PC-9 (cell line): ENCODE results near the gene CALN1. TPM values are rescaled to one million over a fixed set of nuclear protein-coding genes. Genes with fewer than 3 reads are reported as not detected.
"Not testable (repeated sequence)": the region's sequence is repeated elsewhere in the genome, so short reads cannot be mapped to it uniquely, and the experiment has no call there.

ENCODE experiments used
- BruUV-seq: library from RNA; stranded (reverse); fragments of 400-500 nt; replicated peaks from 2 replicates; lab custom pipeline; 2021; lab: Mats Ljungman, UMichigan
- CTCF ChIA-PET: fragments of 300-600 bp; sonication (Branson Sonifier 250); formaldehyde crosslinking; loops from one replicate; lab custom pipeline; 2022; ENCODE audit warnings: antibody characterized with exemption; lab: Charles Lee
- POLR2A ChIA-PET: fragments of 300-600 bp; sonication (Branson Sonifier 250); formaldehyde crosslinking; loops from one replicate; lab custom pipeline; 2022; ENCODE audit warnings: antibody characterized with exemption; ENCODE audit not compliant: unreplicated experiment; lab: Charles Lee
- DNase-seq, 2 experiments: peaks; one replicate each; pipeline versions ENCODE4 v3.0.0 to v3.0.0-alpha.2; 2015 to 2022; ENCODE audit warnings: mixed read lengths in 1 of 2
- H2AFZ ChIP-seq: fragments of 200-600 bp; sonication (generic); 2 replicates; pipeline ENCODE4 v1.8.1; 2017; ENCODE audit warnings: antibody characterized with exemption
- H3F3A ChIP-seq: fragments of 200-600 bp; sonication (generic); 2 replicates; pipeline ENCODE4 v1.8.1; 2017; ENCODE audit warnings: antibody characterized with exemption, mild to moderate bottlenecking, low read depth; ENCODE audit not compliant: insufficient read depth
- H3K27ac ChIP-seq: fragments of 200-600 bp; sonication (generic); 2 replicates; pipeline ENCODE4 v1.6.1; 2016; ENCODE audit warnings: mixed run types
- H3K27me3 ChIP-seq: fragments of 200-600 bp; sonication (generic); 2 replicates; pipeline ENCODE4 v1.6.1; 2016; ENCODE audit warnings: low read depth, mixed run types; ENCODE audit not compliant: insufficient read depth
- H3K36me3 ChIP-seq: fragments of 200-600 bp; sonication (generic); 2 replicates; pipeline ENCODE4 v1.6.1; 2016; ENCODE audit warnings: low read depth, mixed run types
- H3K4me1 ChIP-seq: fragments of 200-600 bp; sonication (generic); replicated peaks from 2 replicates; pipeline ENCODE4 v1.6.1; 2016; ENCODE audit warnings: mixed run types; ENCODE audit not compliant: insufficient read depth
- H3K4me2 ChIP-seq: fragments of 200-600 bp; sonication (generic); 2 replicates; pipeline ENCODE4 v1.6.1; 2017; ENCODE audit warnings: mixed run types
- H3K4me3 ChIP-seq: fragments of 200-600 bp; sonication (generic); 2 replicates; pipeline ENCODE4 v1.6.1; 2016; ENCODE audit warnings: mixed run types
- H3K79me2 ChIP-seq: fragments of 200-600 bp; sonication (generic); 2 replicates; pipeline ENCODE4 v1.6.1; 2017; ENCODE audit warnings: low read depth, mixed run types
- H3K9me2 ChIP-seq: fragments of 200-600 bp; sonication (generic); 2 replicates; pipeline ENCODE4 v1.8.1; 2017; ENCODE audit warnings: mild to moderate bottlenecking; ENCODE audit not compliant: insufficient read depth
- H3K9me3 ChIP-seq: fragments of 200-600 bp; sonication (generic); 2 replicates; pipeline ENCODE4 v1.8.1; 2016; ENCODE audit warnings: low read depth; ENCODE audit not compliant: insufficient read depth
- H4K20me1 ChIP-seq: fragments of 200-600 bp; sonication (generic); 2 replicates; pipeline ENCODE4 v1.8.1; 2017; ENCODE audit not compliant: insufficient read depth
- CTCF ChIP-seq: fragments of 200-600 bp; sonication (generic); conservative IDR thresholded peaks from 2 replicates; pipeline ENCODE4 v1.6.1; 2017; ENCODE audit warnings: mixed run types, antibody characterized with exemption, mild to moderate bottlenecking, moderate library complexity
- EZH2 ChIP-seq: fragments of 200-600 bp; sonication (generic); IDR thresholded peaks from 2 replicates; pipeline ENCODE4 v1.8.0; 2017; ENCODE audit warnings: antibody characterized with exemption, low read depth
- intact Hi-C: fragments of 100-400 bp; cut with micrococcal nuclease; formaldehyde crosslinking; loops from one replicate; pipeline ENCODE4 v1.10.0; 2022; ENCODE audit not compliant: unreplicated experiment
- total RNA-seq: library from RNA; stranded (reverse); gene quantifications from 2 replicates; pipeline ENCODE4 v1.2.3, GENCODE V29; 2021

The CALN1 gene
- total RNA-seq, 1 experiment from 2014 or later, result not detected

- no peak overlapping the region for H3K27ac ChIP-seq
- H4K20me1 ChIP-seq, result no peaks in the 10 kb centered on the region
- no peak overlapping the region for H3K4me3 ChIP-seq
- no peaks in the 10 kb centered on the region for H3F3A ChIP-seq
- H3K9me3 ChIP-seq, result no peaks in the 10 kb centered on the region
- H3K27me3 ChIP-seq, result peaks cover 45% of the 10 kb centered on the region
- H2AFZ ChIP-seq, result no peak overlapping the region
- no peaks in the 10 kb centered on the region for H3K9me2 ChIP-seq
- intact Hi-C loops, result no loop called here
- no peaks in the 10 kb centered on the region for H3K4me1 ChIP-seq
- no peaks in the 10 kb centered on the region for H3K79me2 ChIP-seq
- no TSS peak for BruUV-seq
- ChIA-PET POLR2A (no interaction called here), CTCF (no interaction called here)
- no peaks in the 10 kb centered on the region for H3K36me3 ChIP-seq
- H3K4me2 ChIP-seq, result no peak overlapping the region
- TF ChIP-seq EZH2, result no peak
- no peak for TF ChIP-seq CTCF
- no peak for DNase-seq
Observed at GRCh38 chr7:71933426-71933825, 478.7 kb downstream of the CALN1 start.

GRCh38 chr7:71925663-71926062 lies 486.5 kb downstream of the CALN1 start:
- Histone ChIP-seq H3K79me2 (no peaks in the 10 kb centered on the region), H4K20me1 (no peaks in the 10 kb centered on the region), H3K27ac (no peak overlapping the region), H2AFZ (no peak overlapping the region), H3K36me3 (no peaks in the 10 kb centered on the region), H3K4me2 (no peak overlapping the region), H3F3A (no peaks in the 10 kb centered on the region), H3K4me3 (no peak overlapping the region), H3K9me2 (no peaks in the 10 kb centered on the region), H3K9me3 (no peaks in the 10 kb centered on the region), H3K27me3 (peaks cover 14% of the 10 kb centered on the region; the same call in 1 of the 2 replicates), H3K4me1 (no peaks in the 10 kb centered on the region)
- TF ChIP-seq CTCF (no peak; the same call in 1 of the 2 replicates), EZH2 (no peak)
- no TSS peak for BruUV-seq
- ChIA-PET POLR2A (no interaction called here), CTCF (no interaction called here)
- intact Hi-C loops, result no loop called here
- no peak for DNase-seq

GRCh38 chr7:71914204-71914603 lies 497.9 kb downstream of the CALN1 start:
- H3K4me1 ChIP-seq, DNase-seq, CTCF ChIA-PET, H3K27ac ChIP-seq, H2AFZ ChIP-seq, H3K4me3 ChIP-seq, intact Hi-C loops, BruUV-seq, H4K20me1 ChIP-seq, POLR2A ChIA-PET, H3K9me3 ChIP-seq, H3K79me2 ChIP-seq, H3F3A ChIP-seq, H3K4me2 ChIP-seq, H3K27me3 ChIP-seq, H3K36me3 ChIP-seq, H3K9me2 ChIP-seq: not testable (repeated sequence)

- DNase-seq, result no peak
- Histone ChIP-seq H3K4me1 (no peaks in the 10 kb centered on the region), H4K20me1 (no peaks in the 10 kb centered on the region), H3F3A (no peaks in the 10 kb centered on the region), H3K4me2 (no peak overlapping the region), H3K27ac (no peak overlapping the region), H3K9me2 (no peaks in the 10 kb centered on the region), H3K79me2 (no peaks in the 10 kb centered on the region), H3K9me3 (no peaks in the 10 kb centered on the region), H3K4me3 (no peak overlapping the region), H3K27me3 (no peaks in the 10 kb centered on the region), H2AFZ (no peak overlapping the region), H3K36me3 (no peaks in the 10 kb centered on the region)
- CTCF ChIA-PET, result no interaction called here
- no peak for TF ChIP-seq CTCF
- no peak for TF ChIP-seq EZH2
- no TSS peak for BruUV-seq
- intact Hi-C loops, result no loop called here
- POLR2A ChIA-PET, result no interaction called here
Observed at GRCh38 chr7:71912476-71912875, 499.7 kb downstream of the CALN1 start.
